ENCODE measurements around the gene FAM50A. TPM values are rescaled to one million over a fixed set of nuclear protein-coding genes. Genes with fewer than 3 reads are reported as not detected.

FAM50A gene
- total RNA-seq, 1 donor from 2014 or later: 68.8 TPM

- peaks cover 3% of the 10 kb centered on the region for H3K36me3 Mint-ChIP-seq (ENCODE audit: low read depth)
- H3K9me3 Mint-ChIP-seq: no peaks in the 10 kb centered on the region
- no peak overlapping the region for H3K4me3 Mint-ChIP-seq
- H3K27ac Mint-ChIP-seq (ENCODE audit: unreplicated experiment): no peak overlapping the region
- no peaks in the 10 kb centered on the region for H3K27me3 Mint-ChIP-seq (ENCODE audit: low read depth)
- no peak for DNase-seq (ENCODE audit: low read depth, low spot score)
- peaks cover 4% of the 10 kb centered on the region for H3K4me1 Mint-ChIP-seq
- no peak for TF ChIP-seq CTCF (conservative IDR thresholded peaks at IDR 0.05)
These were observed 24.8 kb upstream of the FAM50A start for GRCh38 chrX:154419189-154419588.

DNA sequence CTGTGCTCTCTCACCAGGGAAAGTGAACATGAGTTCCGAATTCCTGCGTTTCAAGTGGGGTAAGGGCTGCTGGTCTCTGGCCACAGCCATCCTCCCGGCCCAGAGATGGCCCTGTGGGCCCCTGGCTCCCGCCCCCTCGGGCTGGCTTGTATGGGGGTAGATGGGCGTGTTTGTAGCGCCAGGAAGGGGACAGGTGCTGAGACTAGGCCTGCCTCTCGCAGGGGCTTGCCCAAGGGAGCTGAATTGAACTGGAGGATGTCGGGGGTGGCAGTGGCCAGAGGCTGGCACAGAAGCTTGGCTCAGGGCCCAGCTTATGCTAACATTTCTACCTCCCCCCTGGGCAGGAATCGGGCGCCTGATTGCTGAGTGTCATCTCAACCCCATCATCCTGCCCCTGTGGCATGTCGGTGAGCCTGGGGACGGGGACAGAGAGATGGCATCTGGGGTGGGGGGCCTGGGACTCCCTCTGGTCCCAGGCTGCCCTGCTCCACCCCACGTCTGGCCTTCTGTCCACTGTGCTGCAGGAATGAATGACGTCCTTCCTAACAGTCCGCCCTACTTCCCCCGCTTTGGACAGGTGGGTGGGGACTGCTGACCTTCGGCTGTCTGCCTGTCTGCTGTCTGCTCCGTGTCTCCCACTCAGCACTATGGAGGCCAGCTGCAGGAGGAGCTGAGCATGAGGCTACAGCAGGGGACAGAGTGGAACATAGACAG, 24.1 kb upstream of the FAM50A start:
- no peak for DNase-seq (ENCODE audit: low read depth, low spot score)
- Mint-ChIP-seq H3K9me3 (no peaks in the 10 kb centered on the region), H3K27me3 (ENCODE audit: low read depth) (no peaks in the 10 kb centered on the region), H3K4me1 (peaks cover 8% of the 10 kb centered on the region), H3K27ac (ENCODE audit: unreplicated experiment) (no peak overlapping the region), H3K36me3 (ENCODE audit: low read depth) (peaks cover 3% of the 10 kb centered on the region), H3K4me3 (no peak overlapping the region)
- no peak for TF ChIP-seq CTCF (conservative IDR thresholded peaks at IDR 0.05)

- TF ChIP-seq CTCF (conservative IDR thresholded peaks at IDR 0.05): no peak
- DNase-seq (ENCODE audit: low read depth, low spot score): no peak
- H3K4me3 Mint-ChIP-seq: no peak overlapping the region
- no peaks in the 10 kb centered on the region for H3K27me3 Mint-ChIP-seq (ENCODE audit: low read depth)
- H3K27ac Mint-ChIP-seq (ENCODE audit: unreplicated experiment): no peak overlapping the region
- peaks cover under 1% of the 10 kb centered on the region for H3K36me3 Mint-ChIP-seq (ENCODE audit: low read depth)
- peaks cover 8% of the 10 kb centered on the region for H3K4me1 Mint-ChIP-seq
- H3K9me3 Mint-ChIP-seq: no peaks in the 10 kb centered on the region
These were observed 23.6 kb upstream of the FAM50A start for GRCh38 chrX:154420402-154420756.

DNA sequence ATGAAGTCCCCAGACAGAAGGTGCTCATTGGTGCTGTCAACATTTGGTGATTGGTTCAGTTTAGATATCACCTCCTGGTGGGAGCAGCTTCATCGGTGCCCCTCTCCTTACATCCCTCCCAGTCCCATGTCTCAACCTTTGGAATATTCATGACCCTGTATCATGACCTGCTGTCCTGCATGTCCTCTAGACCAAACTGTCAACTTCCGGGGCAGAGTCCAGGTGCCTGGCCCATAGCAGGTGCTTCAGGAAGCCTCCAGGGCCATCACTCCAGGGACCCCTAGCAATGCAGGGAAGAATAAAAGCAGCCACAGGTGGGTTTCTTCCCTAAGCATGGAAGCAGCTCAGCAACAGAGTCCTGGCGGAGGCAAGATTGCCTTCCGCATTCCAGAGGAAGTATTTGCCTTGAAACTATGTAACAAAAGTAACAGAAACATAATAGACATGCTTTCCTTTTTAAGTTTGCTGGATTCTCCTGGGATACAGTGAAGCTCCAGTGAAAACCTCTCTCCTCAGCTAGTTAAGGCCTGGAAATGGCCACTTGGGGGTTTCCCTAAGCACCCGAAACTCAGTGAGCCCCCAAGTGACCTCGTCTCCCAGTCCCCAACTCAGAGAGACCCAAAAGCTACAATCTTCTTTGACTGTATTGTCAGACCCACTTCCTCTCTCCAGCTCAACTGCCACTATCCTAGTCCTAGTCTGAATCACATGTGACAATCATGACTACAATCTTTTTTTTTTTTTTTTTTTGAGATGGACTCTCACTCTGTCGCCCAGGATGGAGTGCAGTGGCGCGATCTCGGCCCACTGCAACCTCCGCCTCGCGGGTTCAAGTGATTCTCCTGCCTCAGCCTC, 16.8 kb upstream of the FAM50A start:
- Mint-ChIP-seq H3K27ac (ENCODE audit: unreplicated experiment) (no peak overlapping the region), H3K4me1 (peaks cover 28% of the 10 kb centered on the region), H3K27me3 (ENCODE audit: low read depth) (no peaks in the 10 kb centered on the region), H3K36me3 (ENCODE audit: low read depth) (peaks cover 10% of the 10 kb centered on the region), H3K9me3 (no peaks in the 10 kb centered on the region), H3K4me3 (peak overlapping the region; percentile 64)
- DNase-seq (ENCODE audit: low read depth, low spot score): no peak
- TF ChIP-seq CTCF (conservative IDR thresholded peaks at IDR 0.05): no peak

DNA sequence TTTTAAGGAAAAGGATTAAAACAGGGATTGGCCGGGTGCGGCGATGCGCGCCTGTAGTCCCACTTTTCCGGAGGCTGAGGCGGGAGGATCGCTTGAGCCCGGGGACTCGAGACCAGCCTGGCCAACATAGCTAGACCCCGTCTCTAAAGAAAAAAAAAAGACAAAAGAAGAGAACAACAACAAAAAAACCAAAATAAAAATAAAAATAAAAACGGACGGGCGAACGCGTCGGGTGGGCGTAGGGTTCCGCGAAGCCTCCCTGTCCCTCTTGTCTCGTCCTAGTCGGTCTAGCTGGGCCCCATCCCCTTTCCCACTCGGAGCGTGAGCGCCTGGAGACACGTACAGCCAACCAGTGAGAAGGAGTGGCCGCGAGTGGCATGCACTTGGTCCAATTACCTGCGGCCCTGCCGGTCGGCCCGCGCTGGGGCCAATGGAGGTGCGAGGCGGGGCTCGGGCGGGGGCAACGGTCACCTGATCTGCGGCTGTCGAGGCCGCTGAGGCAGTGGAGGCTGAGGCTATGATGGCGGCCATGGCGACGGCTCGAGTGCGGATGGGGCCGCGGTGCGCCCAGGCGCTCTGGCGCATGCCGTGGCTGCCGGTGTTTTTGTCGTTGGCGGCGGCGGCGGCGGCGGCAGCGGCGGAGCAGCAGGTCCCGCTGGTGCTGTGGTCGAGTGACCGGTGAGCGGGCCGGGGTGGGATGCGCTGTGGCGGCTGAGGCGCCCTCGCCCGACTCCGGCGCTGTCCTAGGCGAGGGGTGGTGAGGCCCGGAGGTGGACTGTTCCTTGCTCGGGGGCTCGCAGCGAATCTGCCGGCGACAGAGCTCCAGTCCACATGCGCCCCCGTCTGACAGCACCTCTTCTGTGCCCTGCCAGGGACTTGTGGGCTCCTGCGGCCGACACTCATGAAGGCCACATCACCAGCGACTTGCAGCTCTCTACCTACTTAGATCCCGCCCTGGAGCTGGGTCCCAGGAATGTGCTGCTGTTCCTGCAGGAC, 15.5 kb upstream of the FAM50A start, which contains the start of gene ATP6AP1:
TSS of gene ATP6AP1 (plus strand) at position 502 of the 996 bp plus-strand sequence. CDS start at position 518, 16 bp downstream.
- Mint-ChIP-seq H3K27ac (ENCODE audit: unreplicated experiment) (no peak within 1 kb of the TSS), H3K4me1 (peaks cover 28% of the 10 kb centered on the region), H3K36me3 (ENCODE audit: low read depth) (peaks cover 14% of the 10 kb centered on the region), H3K9me3 (no peaks in the 10 kb centered on the region), H3K4me3 (peak within 1 kb of the TSS; percentile 85), H3K27me3 (ENCODE audit: low read depth) (no peaks in the 10 kb centered on the region)
- DNase-seq (ENCODE audit: low read depth, low spot score): peak; percentile 71
- no peak for TF ChIP-seq CTCF (conservative IDR thresholded peaks at IDR 0.05)
